GM12892 (cell line): ENCODE measurements around the gene FIBCD1.

Experiments used
- POLR2A ChIP-seq: IDR thresholded peaks from 2 replicates; pipeline ENCODE4 v1.6.1; 2011; ENCODE audit warnings: low read depth, low read length, control low read depth
- POLR2AphosphoS5 ChIP-seq: IDR thresholded peaks from 2 replicates; pipeline ENCODE4 v1.6.1; 2011; ENCODE audit warnings: low read depth, low read length, control low read depth
- TAF1 ChIP-seq: IDR thresholded peaks from 2 replicates; pipeline ENCODE4 v1.6.1; 2011; ENCODE audit warnings: low read depth, mild to moderate bottlenecking, control low read depth, low read length, borderline replicate concordance

- TF ChIP-seq POLR2AphosphoS5 (no peak), POLR2A (no peak), TAF1 (no peak)
Measured at GRCh38 chr9:130915096-130915447, 24.0 kb downstream of the FIBCD1 start.
